Fibroblast of peridontal ligament (primary cell): ENCODE results near the gene MFNG.

Experiments used
- DNase-seq: peaks from one replicate; pipeline ENCODE4 v3.0.0-alpha.2; 2010; ENCODE audit errors: extremely low read depth

MFNG gene

DNA sequence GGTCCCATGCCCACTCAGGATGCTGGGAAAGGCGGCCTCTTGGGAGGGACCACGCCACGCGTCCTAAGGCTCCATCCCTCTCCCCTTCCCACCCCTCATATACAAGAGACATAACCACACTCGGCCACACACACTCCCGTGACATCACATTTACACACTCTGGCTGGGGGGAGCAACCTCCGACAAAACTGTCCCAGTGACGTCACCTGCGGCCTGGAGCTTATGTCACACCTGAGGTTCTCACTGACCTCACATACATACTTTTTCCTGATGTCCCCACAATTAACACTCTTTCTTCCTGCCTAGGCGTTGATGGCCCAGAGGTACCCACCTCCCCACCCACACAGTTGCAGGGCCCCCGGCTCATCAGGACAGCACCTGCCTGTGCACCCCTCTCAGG, 60.8 kb downstream of the MFNG start:
- DNase-seq, result no peak

DNA sequence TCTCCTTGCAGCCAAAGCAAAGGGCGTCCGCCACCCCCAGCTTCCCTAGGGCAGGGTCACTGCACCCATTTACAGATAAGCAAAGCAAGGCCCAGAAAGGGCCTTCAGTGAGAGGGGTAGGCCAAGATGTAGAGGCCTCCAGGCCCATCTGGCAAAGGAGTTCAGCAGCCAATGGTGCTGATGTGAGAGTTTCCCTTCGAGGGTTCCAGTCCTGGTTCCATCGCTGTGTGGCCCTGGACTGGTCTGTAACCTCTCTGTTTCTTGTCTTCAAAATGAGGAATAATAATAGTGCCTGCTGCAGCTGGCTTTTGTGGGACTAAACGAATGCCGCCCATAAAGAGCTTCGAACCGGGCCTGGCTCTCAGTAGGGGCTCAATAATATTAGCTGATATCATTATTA, 62.9 kb downstream of the MFNG start:
- DNase-seq, result no peak

DNA sequence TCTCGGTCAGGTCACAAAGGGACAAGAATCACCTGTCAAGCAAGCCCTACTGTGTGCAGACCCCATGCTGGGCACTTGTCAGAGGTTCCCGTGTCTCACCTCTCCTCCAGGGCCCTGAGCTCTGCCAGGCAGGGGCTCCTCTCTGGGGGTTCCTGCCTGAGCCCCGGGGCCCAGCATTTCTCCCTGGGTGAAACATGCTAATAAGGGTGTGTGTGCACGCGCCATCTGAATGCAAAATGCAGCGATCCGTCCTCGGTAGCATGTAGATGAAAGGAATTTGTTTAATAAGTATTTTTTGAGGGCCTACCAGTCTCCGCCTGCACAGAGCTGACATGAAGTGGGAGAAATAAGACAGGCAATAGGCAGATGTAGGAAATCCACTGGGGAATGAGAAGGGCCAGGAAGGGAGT, 64.7 kb downstream of the MFNG start:
- no peak for DNase-seq

DNA sequence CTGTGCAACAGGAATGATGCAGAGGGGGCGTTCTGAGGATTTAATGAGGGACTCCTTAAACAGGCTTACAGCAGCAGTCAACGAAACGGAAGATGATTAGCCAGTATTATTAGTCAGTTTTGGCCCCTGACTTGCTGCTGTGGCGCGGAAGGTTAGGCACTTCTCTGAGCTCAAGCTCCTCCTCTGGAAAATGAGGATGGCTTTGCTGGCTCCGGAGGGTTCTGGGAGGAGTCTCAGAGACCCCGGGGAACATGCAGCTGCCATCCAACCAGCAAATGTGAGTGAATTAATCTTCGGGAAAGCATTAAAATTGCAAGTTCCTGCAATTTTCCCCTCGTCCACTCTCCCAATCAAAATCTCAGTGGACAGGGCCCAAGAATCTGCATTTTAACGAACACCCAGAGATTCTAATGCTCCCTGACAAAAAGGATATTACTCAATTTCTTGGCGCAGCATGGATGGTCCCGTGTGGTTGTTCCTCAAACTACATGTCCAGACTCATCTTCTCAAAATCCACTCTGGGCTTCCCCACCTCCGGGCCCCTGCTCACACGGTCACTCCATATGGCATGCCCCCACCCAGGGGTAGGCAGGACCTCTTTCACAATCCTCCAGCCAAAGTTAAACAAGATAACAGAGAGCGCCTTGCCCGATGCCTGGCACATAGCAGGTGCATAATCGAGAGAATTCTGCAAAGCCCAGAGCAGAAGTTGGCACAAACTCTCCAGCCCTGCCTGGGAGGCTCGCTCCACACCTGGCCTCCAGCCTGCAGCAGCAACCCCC, 65.3 kb downstream of the MFNG start:
- no peak for DNase-seq

DNA sequence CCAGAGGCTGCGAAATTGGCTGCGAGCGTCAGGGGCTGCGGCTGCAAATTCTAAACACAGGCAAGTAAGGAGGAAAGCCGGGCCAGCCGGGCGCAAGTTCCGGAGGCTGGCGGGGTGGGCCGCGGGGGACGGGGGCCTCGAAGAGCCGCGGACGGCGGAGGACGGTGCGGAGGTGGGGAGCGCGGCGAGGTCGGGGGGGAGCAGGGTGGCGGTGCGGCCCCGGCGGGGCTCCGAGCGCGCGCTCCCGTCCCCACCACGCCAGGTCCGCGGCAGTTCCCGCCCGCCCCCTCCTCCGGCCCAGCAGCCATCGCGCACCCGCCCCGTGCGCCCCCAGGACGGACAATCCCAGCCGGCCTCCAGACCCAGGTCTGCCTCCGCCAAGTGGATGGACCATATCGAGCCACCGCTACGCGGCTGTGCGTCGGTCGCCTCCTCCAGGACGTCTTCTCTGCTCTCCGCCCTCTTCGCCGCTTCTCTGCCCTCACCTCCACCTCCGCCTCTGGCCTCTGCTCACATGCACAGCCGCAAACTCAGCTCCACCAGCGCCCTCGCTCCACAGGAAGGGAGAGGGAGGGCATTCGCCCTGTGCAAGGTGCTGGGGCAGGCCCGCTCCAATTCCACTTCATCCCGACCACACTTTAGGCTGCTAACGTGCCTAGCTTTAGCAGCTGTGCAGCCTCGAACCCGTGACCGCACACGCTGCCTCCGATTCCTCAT, 66.1 kb downstream of the MFNG start:
- DNase-seq, result no peak

DNA sequence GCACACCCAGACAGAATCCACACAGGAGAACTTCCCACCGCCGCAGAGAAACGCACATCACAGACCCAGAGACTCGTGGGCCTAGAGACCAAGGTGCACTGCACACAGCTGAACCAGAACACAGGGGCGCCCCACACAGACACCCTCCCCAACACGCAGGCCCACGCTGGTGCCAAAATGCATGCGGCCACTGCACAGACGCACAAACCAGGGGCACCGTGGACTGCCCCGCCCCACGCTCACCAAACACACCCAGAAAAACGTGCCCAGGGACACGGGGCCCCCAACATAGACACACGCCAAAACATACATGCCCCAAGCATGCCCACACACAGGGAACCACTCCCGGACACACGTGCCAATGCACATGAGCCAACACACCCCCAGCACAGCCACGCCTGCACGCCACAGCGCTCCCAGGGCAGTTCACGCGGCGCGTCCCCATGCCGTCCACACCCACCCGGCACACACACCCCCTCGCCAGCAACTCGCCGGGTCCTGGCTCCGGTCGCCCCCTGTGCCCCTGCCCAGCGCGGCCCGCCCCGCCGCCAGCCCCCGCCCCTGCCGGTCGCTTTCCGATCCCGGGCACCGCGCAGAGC, 66.7 kb downstream of the MFNG start:
- no peak for DNase-seq
